Fibroblast of lung (primary cell): ENCODE results near the gene ABR. TPM values are rescaled to one million over a fixed set of nuclear protein-coding genes. Genes with fewer than 3 reads are reported as not detected.
A peak's percentile ranks its signal among the peaks of the same experiment; 100 is the strongest.

Experiments used
- DNase-seq, 2 donors: peaks; one replicate each; pipeline versions ENCODE4 v3.0.0 to v3.0.0-alpha.2; 2010; ENCODE audit warnings: low read depth in 2 of 2
- H2AFZ ChIP-seq: 2 replicates; pipeline ENCODE4 v1.5.1; 2012; ENCODE audit warnings: low read length, control low read depth, inconsistent platforms
- H3K27ac ChIP-seq: 2 replicates; pipeline ENCODE4 v1.5.1; 2011; ENCODE audit warnings: low read length, control low read depth; ENCODE audit not compliant: insufficient read depth
- H3K27me3 ChIP-seq: 2 replicates; pipeline ENCODE4 v1.5.1; 2011; ENCODE audit warnings: mild to moderate bottlenecking, low read length; ENCODE audit not compliant: control insufficient read depth, insufficient read depth
- H3K36me3 ChIP-seq: 2 replicates; pipeline ENCODE4 v1.5.1; 2011; ENCODE audit warnings: low read length; ENCODE audit not compliant: control insufficient read depth, insufficient read depth
- H3K4me1 ChIP-seq: 2 replicates; pipeline ENCODE4 v1.5.1; 2011; ENCODE audit warnings: low read length; ENCODE audit not compliant: control insufficient read depth, insufficient read depth; ENCODE audit errors: extremely low read depth
- H3K4me2 ChIP-seq: 2 replicates; pipeline ENCODE4 v1.5.1; 2011; ENCODE audit warnings: low read length, control low read depth; ENCODE audit not compliant: insufficient read depth; ENCODE audit errors: extremely low read depth
- H3K4me3 ChIP-seq, 4 experiments: fragments of 200-600 bp in 1 of 4; sonication (generic) in 1 of 4; replicated peaks in 1 of 4; 2 replicates each; pipeline ENCODE4 v1.5.1; 2011 to 2016; ENCODE audit warnings: low read length in 4 of 4, low read depth in 3 of 4, mild to moderate bottlenecking in 3 of 4, control low read depth in 2 of 4, inconsistent platforms in 1 of 4, mixed read lengths in 1 of 4; ENCODE audit not compliant: insufficient read depth in 1 of 4; ENCODE audit errors: control extremely low read depth in 1 of 4
- H3K79me2 ChIP-seq: 2 replicates; pipeline ENCODE4 v1.5.1; 2012; ENCODE audit warnings: mild to moderate bottlenecking, low read length, inconsistent platforms; ENCODE audit not compliant: control insufficient read depth, insufficient read depth
- H3K9ac ChIP-seq: 2 replicates; pipeline ENCODE4 v1.5.1; 2011; ENCODE audit warnings: mild to moderate bottlenecking, low read length, control low read depth; ENCODE audit not compliant: insufficient read depth
- H3K9me3 ChIP-seq: 2 replicates; pipeline ENCODE4 v1.5.1; 2012; ENCODE audit warnings: low read depth, low read length; ENCODE audit not compliant: control insufficient read depth, insufficient read depth
- H4K20me1 ChIP-seq: 2 replicates; pipeline ENCODE4 v1.5.1; 2011; ENCODE audit warnings: low read length; ENCODE audit not compliant: control insufficient read depth, insufficient read depth; ENCODE audit errors: extremely low read depth
- EZH2 ChIP-seq: IDR thresholded peaks from 2 replicates; pipeline ENCODE4 v1.5.1; 2012; ENCODE audit warnings: low read length, control low read depth, mild to moderate bottlenecking; ENCODE audit errors: missing control alignments
- polyA plus RNA-seq, 2 donors: library from polyadenylated mRNA; depleted of rRNA in 1 of 2; stranded (reverse) in 1 of 2; unstranded in 1 of 2; fragments of >200 nt; gene quantifications; 2 replicates each; pipeline ENCODE4 v1.2.1, GENCODE V29; 2011 to 2012; ENCODE audit warnings: missing spikeins in 1 of 2
- total RNA-seq: library from RNA; depleted of rRNA; stranded (reverse); fragments of >200 nt; gene quantifications from 2 replicates; pipeline ENCODE4 v1.2.1, GENCODE V29; 2014
- TF ChIP-seq, protein P1 (sequence below), 2 donors: IDR thresholded peaks in 1 of 2; conservative IDR thresholded peaks in 1 of 2; 1 replicate in 1 of 2; 2 replicates in 1 of 2; pipeline ENCODE4 v1.5.1; 2011 to 2012; ENCODE audit warnings: low read length in 2 of 2, control low read depth in 1 of 2, inconsistent platforms in 1 of 2, low read depth in 1 of 2, mild to moderate bottlenecking in 1 of 2

Gene ABR
- total and polyA plus RNA-seq, 2 donors (not counting 1 experiment from before 2014, with no cell fraction given): 43.7 to 84.7 TPM

DNA sequence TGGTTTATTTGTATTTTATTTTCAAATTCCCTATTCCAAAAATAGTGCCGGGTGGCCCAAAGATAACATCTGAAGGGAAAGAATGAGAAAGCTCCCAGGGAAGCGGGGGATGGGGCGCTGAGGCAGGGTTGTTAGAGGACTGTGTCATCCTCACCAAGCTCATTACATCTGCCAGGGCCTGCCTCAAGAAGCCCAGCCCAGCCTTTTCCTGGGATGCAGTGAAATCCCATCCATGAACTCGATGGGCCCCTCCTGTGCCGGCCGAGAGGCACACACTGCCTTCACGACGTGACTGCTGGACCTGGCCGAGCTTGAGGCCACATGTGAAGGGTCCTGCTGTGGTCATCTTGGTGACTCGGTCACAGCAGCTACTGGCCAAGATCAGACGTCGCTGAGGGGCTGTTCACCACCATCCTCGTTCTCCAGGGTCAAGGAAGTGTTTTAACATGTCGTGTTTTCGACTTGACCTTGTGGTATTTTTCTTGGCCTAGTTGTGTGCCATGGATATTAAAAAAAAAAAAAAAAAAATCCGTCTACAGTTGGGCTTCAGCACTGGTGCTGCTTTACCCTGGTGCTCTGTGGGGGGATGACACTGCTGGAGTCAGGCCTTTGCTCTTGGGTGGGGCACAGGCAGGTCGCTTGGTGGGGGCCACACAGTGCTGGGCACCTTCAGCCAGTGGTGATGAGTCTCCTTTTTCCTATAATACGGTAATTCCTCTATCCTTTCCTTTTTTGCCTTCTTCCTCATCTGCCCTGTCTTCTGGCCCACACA is 178.0 kb downstream of the ABR start:
- peak; percentile 78 to 81 for DNase-seq
- Histone ChIP-seq H4K20me1 (no peaks in the 10 kb centered on the region), H3K4me1 (peaks cover 64% of the 10 kb centered on the region), H3K9me3 (no peaks in the 10 kb centered on the region), H3K27ac (peak overlapping the region; percentile 86), H3K9ac (peak overlapping the region; percentile 56), H2AFZ (no peak overlapping the region), H3K4me3 (no peak overlapping the region), H3K27me3 (no peaks in the 10 kb centered on the region), H3K4me2 (peak overlapping the region; percentile 65), H3K79me2 (peaks cover 24% of the 10 kb centered on the region), H3K36me3 (peaks cover 18% of the 10 kb centered on the region)
- TF ChIP-seq, protein P1, sequence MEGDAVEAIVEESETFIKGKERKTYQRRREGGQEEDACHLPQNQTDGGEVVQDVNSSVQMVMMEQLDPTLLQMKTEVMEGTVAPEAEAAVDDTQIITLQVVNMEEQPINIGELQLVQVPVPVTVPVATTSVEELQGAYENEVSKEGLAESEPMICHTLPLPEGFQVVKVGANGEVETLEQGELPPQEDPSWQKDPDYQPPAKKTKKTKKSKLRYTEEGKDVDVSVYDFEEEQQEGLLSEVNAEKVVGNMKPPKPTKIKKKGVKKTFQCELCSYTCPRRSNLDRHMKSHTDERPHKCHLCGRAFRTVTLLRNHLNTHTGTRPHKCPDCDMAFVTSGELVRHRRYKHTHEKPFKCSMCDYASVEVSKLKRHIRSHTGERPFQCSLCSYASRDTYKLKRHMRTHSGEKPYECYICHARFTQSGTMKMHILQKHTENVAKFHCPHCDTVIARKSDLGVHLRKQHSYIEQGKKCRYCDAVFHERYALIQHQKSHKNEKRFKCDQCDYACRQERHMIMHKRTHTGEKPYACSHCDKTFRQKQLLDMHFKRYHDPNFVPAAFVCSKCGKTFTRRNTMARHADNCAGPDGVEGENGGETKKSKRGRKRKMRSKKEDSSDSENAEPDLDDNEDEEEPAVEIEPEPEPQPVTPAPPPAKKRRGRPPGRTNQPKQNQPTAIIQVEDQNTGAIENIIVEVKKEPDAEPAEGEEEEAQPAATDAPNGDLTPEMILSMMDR (conservative IDR thresholded peaks at IDR 0.05 in 1 of 2, IDR thresholded peaks at IDR 0.05 in 1 of 2; ENCODE audit: low read depth in 1 of 2, low read length in 2 of 2): no peak
- TF ChIP-seq EZH2: no peak

DNA sequence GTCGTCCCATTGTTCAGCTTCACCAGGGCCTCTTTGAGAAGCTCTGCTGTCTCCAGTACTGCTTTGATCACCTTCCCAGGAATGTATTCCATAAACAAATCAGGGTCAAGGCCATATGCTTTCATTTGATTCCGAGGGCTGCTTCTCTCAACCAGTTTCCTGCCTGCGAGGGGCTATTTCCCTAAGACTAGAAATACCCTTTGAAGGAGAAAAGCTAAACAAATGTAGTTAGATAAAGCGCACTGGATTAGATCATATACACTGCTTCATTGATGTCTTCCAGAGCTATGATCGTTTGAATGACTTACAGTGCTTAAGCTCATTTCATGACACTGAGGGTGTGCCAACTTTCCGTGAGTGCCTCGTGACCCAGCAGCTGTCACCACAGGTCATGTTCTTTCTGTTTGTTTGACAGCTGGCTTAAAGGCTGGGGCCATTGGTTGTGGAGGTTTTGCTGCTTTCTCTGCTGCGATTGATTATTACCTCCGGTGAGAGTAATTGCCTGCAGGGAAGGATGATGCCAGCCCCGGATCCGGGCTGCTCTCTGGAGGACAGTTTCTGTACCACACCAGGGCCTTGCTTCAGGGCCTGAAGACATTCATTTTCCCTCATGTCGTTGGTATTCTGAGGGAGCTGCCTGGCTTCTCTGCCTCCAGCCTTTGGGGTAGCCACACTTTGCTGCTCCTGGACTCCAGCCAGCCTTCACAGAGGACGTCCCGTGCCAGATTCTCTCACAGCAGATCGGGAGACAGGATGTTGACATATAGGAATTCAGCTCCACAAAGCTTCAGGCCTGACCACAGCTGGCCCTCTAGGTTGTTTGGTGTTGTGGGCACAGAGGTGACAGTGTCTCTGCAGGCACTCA is 179.0 kb downstream of the ABR start:
- Histone ChIP-seq H3K9me3 (no peaks in the 10 kb centered on the region), H3K9ac (no peak overlapping the region), H3K4me2 (peak overlapping the region; percentile 65), H3K4me1 (peaks cover 58% of the 10 kb centered on the region), H3K27ac (peak overlapping the region; percentile 86), H4K20me1 (no peaks in the 10 kb centered on the region), H3K27me3 (no peaks in the 10 kb centered on the region), H3K4me3 (no peak overlapping the region), H3K36me3 (peaks cover 15% of the 10 kb centered on the region), H3K79me2 (peaks cover 24% of the 10 kb centered on the region), H2AFZ (no peak overlapping the region)
- TF ChIP-seq, protein P1 (conservative IDR thresholded peaks at IDR 0.05 in 1 of 2, IDR thresholded peaks at IDR 0.05 in 1 of 2; ENCODE audit: low read depth in 1 of 2, low read length in 2 of 2): no peak
- no peak for TF ChIP-seq EZH2
- DNase-seq: peak; percentile 53 to 83

DNA sequence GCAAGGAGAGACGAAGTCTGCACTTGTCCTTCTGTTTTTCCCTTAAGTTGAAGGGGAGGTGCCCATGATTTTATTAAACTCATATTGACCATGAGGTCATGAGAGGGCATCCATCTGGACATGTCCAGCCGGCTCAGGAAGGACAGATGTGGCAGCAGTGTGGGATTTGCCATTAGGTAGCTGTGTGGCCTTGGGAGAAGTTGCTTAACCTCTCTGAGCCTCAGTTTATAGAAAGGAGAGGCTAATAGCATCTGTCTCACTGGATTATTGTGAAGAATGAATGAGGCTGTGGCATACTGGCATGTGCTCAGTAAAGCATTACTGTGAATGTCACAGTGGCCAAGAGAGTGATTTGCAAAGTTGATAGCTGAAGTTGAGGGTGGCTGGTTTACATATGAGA is 181.7 kb downstream of the ABR start:
- Histone ChIP-seq H3K27me3 (no peaks in the 10 kb centered on the region), H3K9me3 (no peaks in the 10 kb centered on the region), H3K4me1 (peaks cover 43% of the 10 kb centered on the region), H2AFZ (no peak overlapping the region), H3K4me2 (peak overlapping the region; percentile 98), H4K20me1 (no peaks in the 10 kb centered on the region), H3K36me3 (peaks cover 11% of the 10 kb centered on the region), H3K27ac (no peak overlapping the region), H3K4me3 (peak overlapping the region; percentile 52 to 98 (median 82)), H3K9ac (no peak overlapping the region), H3K79me2 (peaks cover 24% of the 10 kb centered on the region)
- DNase-seq: no peak
- TF ChIP-seq, protein P1 (conservative IDR thresholded peaks at IDR 0.05 in 1 of 2, IDR thresholded peaks at IDR 0.05 in 1 of 2; ENCODE audit: low read depth in 1 of 2, low read length in 2 of 2): no peak
- TF ChIP-seq EZH2: no peak
